ENCODE data around the gene CYP4F8. TPM values are rescaled to one million over a fixed set of nuclear protein-coding genes. Genes with fewer than 3 reads are reported as not detected.
"Not testable (repeated sequence)": the region's sequence is repeated elsewhere in the genome, so short reads cannot be mapped to it uniquely, and the experiment has no call there.

CYP4F8 gene
- total and polyA plus RNA-seq, 2 donors (not counting 1 experiment from before 2014, with no cell fraction given): not detected

DNA sequence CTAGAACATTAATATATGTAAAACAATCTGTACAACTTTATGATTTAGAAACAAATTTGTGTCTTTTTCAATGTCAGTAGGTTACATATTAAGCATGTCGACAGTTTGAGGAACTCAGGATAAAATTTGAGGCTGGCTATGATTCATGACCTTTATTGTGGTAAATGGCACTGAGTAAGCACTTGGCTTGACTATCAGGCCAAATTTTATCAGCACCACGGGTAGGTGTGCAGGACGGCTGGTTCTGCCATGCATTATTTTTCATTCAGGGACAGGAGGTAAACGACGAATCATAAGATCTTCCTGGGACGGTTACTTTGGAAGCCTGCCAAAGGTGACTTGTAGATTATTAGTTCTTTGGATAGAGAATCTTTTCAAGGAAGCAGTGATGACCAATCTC is 19.9 kb upstream of the CYP4F8 start:
- peaks cover 5% of the 10 kb centered on the region for H3K9me3 Mint-ChIP-seq (ENCODE audit: insufficient read depth)
- H3K27ac Mint-ChIP-seq: no peak overlapping the region
- intact Hi-C loops (cut with micrococcal nuclease): no loop called here
- no peak overlapping the region for H3K4me2 ChIP-seq (replicated peaks; ENCODE audit: low read depth, low read length, poor library complexity, severe bottlenecking)
- no peak overlapping the region for H3K27ac ChIP-seq (ENCODE audit: low read length in 2 of 2)
- peaks cover 40% of the 10 kb centered on the region for H3K27me3 Mint-ChIP-seq
- H3K9ac ChIP-seq (ENCODE audit: low read length): no peak overlapping the region
- no peaks in the 10 kb centered on the region for H3K4me1 ChIP-seq (ENCODE audit: control insufficient read depth in 2 of 2, insufficient read depth in 2 of 2, low read length in 2 of 2)
- 4% methylated on average over 6 of the region's 6 CpGs for WGBS (ENCODE audit: insufficient coverage)
- H3K4me1 Mint-ChIP-seq: no peaks in the 10 kb centered on the region
- peaks cover 0 to 9% (median 3%) of the 10 kb centered on the region in 4 experiments for H3K27me3 ChIP-seq (replicated peaks in 1 of 4; ENCODE audit: control extremely low read depth in 1 of 4, control insufficient read depth in 3 of 4, insufficient read depth in 4 of 4, low read length in 3 of 4)
- TF ChIP-seq, protein P1, sequence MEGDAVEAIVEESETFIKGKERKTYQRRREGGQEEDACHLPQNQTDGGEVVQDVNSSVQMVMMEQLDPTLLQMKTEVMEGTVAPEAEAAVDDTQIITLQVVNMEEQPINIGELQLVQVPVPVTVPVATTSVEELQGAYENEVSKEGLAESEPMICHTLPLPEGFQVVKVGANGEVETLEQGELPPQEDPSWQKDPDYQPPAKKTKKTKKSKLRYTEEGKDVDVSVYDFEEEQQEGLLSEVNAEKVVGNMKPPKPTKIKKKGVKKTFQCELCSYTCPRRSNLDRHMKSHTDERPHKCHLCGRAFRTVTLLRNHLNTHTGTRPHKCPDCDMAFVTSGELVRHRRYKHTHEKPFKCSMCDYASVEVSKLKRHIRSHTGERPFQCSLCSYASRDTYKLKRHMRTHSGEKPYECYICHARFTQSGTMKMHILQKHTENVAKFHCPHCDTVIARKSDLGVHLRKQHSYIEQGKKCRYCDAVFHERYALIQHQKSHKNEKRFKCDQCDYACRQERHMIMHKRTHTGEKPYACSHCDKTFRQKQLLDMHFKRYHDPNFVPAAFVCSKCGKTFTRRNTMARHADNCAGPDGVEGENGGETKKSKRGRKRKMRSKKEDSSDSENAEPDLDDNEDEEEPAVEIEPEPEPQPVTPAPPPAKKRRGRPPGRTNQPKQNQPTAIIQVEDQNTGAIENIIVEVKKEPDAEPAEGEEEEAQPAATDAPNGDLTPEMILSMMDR (IDR thresholded peaks at IDR 0.05): no peak
- TF ChIP-seq EZH2 (IDR thresholded peaks at IDR 0.05; ENCODE audit: borderline replicate concordance, insufficient read depth, low read depth, low read length, poor library complexity, severe bottlenecking): no peak
- DNase-seq: no peak
- H3K79me2 ChIP-seq (ENCODE audit: control insufficient read depth, insufficient read depth, low read length): no peaks in the 10 kb centered on the region
- peaks cover 1 to 6% (median 4%) of the 10 kb centered on the region in 3 donors for H3K9me3 ChIP-seq (ENCODE audit: control extremely low read depth in 1 of 3, control insufficient read depth in 2 of 3, insufficient read depth in 1 of 3, low read length in 2 of 3)
- no peak overlapping the region for H2AFZ ChIP-seq (ENCODE audit: insufficient read depth, low read depth, low read length, poor library complexity, severe bottlenecking)
- no peaks in the 10 kb centered on the region for H4K20me1 ChIP-seq (ENCODE audit: control insufficient read depth, insufficient read depth, low read length, poor library complexity, severe bottlenecking)
- CTCF ChIA-PET: no interaction called here
- no peak for ATAC-seq (ENCODE audit: low read depth)
- no peaks in the 10 kb centered on the region for H3K36me3 ChIP-seq (replicated peaks in 1 of 2; ENCODE audit: control extremely low read depth in 1 of 2, control insufficient read depth in 1 of 2, extremely low read depth in 1 of 2, insufficient read depth in 2 of 2, low read length in 1 of 2)
- no peak overlapping the region for H3K4me3 ChIP-seq (ENCODE audit: control extremely low read depth in 1 of 5, extremely low read depth in 1 of 5, insufficient read depth in 1 of 5, low read depth in 2 of 5, low read length in 4 of 5)
- POLR2A ChIA-PET: no interaction called here
- no peak overlapping the region for H3K4me3 Mint-ChIP-seq

DNA sequence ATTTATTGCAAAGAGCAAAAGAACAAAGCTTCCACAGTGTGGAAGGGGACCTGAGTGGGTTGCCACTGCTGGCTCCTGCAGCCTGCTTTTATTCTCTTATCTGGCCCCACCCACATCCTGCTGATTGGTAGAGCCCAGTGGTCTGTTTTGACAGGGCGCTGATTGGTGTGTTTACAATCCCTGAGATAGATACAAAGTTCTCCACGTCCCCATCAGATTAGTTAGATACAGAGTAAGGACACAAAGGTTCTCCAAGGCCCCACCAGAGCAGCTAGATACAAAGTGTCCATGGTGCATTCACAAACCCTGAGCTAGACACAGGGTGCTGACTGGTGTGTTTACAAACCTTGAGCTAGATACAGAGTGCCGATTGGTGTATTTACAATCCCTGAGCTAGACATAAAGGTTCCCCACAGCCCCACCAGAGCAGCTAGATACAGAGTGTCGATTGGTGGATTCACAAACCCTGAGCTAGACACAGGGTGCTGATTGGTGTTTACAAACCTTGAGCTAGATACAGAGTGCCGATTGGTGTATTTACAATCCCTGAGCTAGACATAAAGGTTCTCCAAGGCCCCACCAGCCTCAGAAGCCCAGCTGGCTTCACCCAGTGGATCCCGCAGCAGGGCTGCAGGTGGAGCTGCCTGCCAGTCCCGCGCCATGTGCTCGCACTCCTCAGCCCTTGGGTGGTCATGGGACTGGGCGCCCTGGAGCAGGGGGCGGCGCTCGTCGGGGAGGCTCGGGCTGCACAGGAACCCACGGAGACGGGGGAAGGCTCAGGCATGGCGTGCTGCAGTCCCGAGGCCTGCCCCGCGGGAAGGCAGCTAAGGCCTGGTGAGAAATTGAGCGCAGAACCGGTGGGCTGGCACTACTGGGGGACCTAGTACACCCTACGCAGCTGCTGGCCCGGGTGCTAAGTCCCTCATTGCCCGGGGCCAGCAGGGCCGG is 6.8 kb upstream of the CYP4F8 start:
- CTCF ChIA-PET; H2AFZ ChIP-seq (ENCODE audit: insufficient read depth, low read depth, low read length, poor library complexity, severe bottlenecking): not testable (repeated sequence)

More for the DNA sequence above, 6.8 kb upstream of the CYP4F8 start:
- H3K4me1 Mint-ChIP-seq; DNase-seq; H3K9ac ChIP-seq (ENCODE audit: low read length); H3K4me2 ChIP-seq (replicated peaks; ENCODE audit: low read depth, low read length, poor library complexity, severe bottlenecking); H3K4me1 ChIP-seq (ENCODE audit: control insufficient read depth in 2 of 2, insufficient read depth in 2 of 2, low read length in 2 of 2); H3K27ac Mint-ChIP-seq; H3K9me3 Mint-ChIP-seq (ENCODE audit: insufficient read depth); H4K20me1 ChIP-seq (ENCODE audit: control insufficient read depth, insufficient read depth, low read length, poor library complexity, severe bottlenecking); H3K27ac ChIP-seq (ENCODE audit: low read length in 2 of 2); H3K4me3 Mint-ChIP-seq; H3K4me3 ChIP-seq (ENCODE audit: control extremely low read depth in 1 of 5, extremely low read depth in 1 of 5, insufficient read depth in 1 of 5, low read depth in 2 of 5, low read length in 4 of 5); H3K79me2 ChIP-seq (ENCODE audit: control insufficient read depth, insufficient read depth, low read length); H3K27me3 ChIP-seq (replicated peaks in 1 of 4; ENCODE audit: control extremely low read depth in 1 of 4, control insufficient read depth in 3 of 4, insufficient read depth in 4 of 4, low read length in 3 of 4); ATAC-seq (ENCODE audit: low read depth); H3K9me3 ChIP-seq (ENCODE audit: control extremely low read depth in 1 of 3, control insufficient read depth in 2 of 3, insufficient read depth in 1 of 3, low read length in 2 of 3); H3K36me3 ChIP-seq (replicated peaks in 1 of 2; ENCODE audit: control extremely low read depth in 1 of 2, control insufficient read depth in 1 of 2, extremely low read depth in 1 of 2, insufficient read depth in 2 of 2, low read length in 1 of 2); intact Hi-C loops (cut with micrococcal nuclease): not testable (repeated sequence)
- peaks cover 13% of the 10 kb centered on the region for H3K27me3 Mint-ChIP-seq
- POLR2A ChIA-PET: interaction anchor here (0.7 kb wide), 1 partner anchor 8 kb away, joined by 4 read pairs; no protein-coding TSS in a partner anchor
- WGBS (ENCODE audit: insufficient coverage): 96% methylated on average over 21 of the region's 27 CpGs

Measured in B cell (primary cell).